ENCODE data around the gene GPATCH2L. TPM values are rescaled to one million over a fixed set of nuclear protein-coding genes. Genes with fewer than 3 reads are reported as not detected.

Gene GPATCH2L
- total RNA-seq, 1 donor, result 47.9 TPM

GRCh38 chr14:76195003-76195402 is 43.3 kb downstream of the GPATCH2L start:
- DNase-seq (ENCODE audit: low read depth), result no peak
- no peak for TF ChIP-seq CTCF (IDR thresholded peaks at IDR 0.05; ENCODE audit: insufficient read depth, low read length)

GRCh38 chr14:76196980-76197695 is 45.4 kb downstream of the GPATCH2L start:
- no peak overlapping the region for H3K4me3 ChIP-seq (ENCODE audit: low read depth, low read length)
- DNase-seq (ENCODE audit: low read depth), result no peak
- no peak for TF ChIP-seq CTCF (IDR thresholded peaks at IDR 0.05; ENCODE audit: insufficient read depth, low read length)

More at GRCh38 chr14:76195003-76195402, 43.3 kb downstream of the GPATCH2L start:
- H3K4me3 ChIP-seq (ENCODE audit: low read depth, low read length), result no peak overlapping the region

- peak; percentile 47 for DNase-seq (ENCODE audit: low read depth)
- TF ChIP-seq CTCF (IDR thresholded peaks at IDR 0.05; ENCODE audit: insufficient read depth, low read length), result no peak
- no peak overlapping the region for H3K4me3 ChIP-seq (ENCODE audit: low read depth, low read length)
Observed at GRCh38 chr14:76201162-76201561, 49.4 kb downstream of the GPATCH2L start.

- no peak overlapping the region for H3K4me3 ChIP-seq (ENCODE audit: low read depth, low read length)
- TF ChIP-seq CTCF (IDR thresholded peaks at IDR 0.05; ENCODE audit: insufficient read depth, low read length), result no peak
- peak; percentile 87 for DNase-seq (ENCODE audit: low read depth)
Observed at GRCh38 chr14:76203086-76204001, 51.6 kb downstream of the GPATCH2L start.

- DNase-seq (ENCODE audit: low read depth), result no peak
- no peak overlapping the region for H3K4me3 ChIP-seq (ENCODE audit: low read depth, low read length)
- no peak for TF ChIP-seq CTCF (IDR thresholded peaks at IDR 0.05; ENCODE audit: insufficient read depth, low read length)
Observed at GRCh38 chr14:76204461-76205230, 52.9 kb downstream of the GPATCH2L start.

- no peak for TF ChIP-seq CTCF (IDR thresholded peaks at IDR 0.05; ENCODE audit: insufficient read depth, low read length)
- H3K4me3 ChIP-seq (ENCODE audit: low read depth, low read length), result no peak overlapping the region
- DNase-seq (ENCODE audit: low read depth), result no peak
Observed at GRCh38 chr14:76205708-76206107, 54.0 kb downstream of the GPATCH2L start.
